Measurements from ENCODE around the gene TOP2B. TPM values are rescaled to one million over a fixed set of nuclear protein-coding genes. Genes with fewer than 3 reads are reported as not detected.

The TOP2B gene
- total and polyA plus RNA-seq, 2 donors (not counting 1 experiment from before 2014, with no cell fraction given): 56.2 to 71.2 TPM

DNA sequence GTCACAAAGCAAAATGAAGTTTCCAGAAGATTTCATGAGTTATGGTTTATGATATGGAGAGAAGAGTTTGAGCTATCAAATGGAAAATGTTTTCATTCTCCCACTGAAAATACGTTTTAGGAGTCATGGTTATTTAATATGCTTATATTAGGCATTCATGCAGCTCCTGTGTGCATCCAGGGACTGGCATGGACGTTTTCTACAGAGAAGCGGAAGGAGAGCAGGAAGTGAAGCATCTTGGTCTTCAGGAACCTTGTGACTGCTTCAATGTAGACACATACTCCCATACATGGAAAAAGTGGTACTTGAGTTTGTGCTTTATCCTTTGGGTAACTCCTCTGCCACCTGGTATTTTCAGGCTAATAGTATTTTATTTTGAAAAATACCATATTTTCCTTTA, 43.3 kb upstream of the TOP2B start:
- H2AFZ ChIP-seq (ENCODE audit: low read length): no peak overlapping the region
- H3K4me2 ChIP-seq (ENCODE audit: extremely low read depth, insufficient read depth, low read length): no peak overlapping the region
- no peaks in the 10 kb centered on the region for H4K20me1 ChIP-seq (ENCODE audit: control insufficient read depth, extremely low read depth, insufficient read depth, low read length)
- H3K4me3 ChIP-seq (replicated peaks in 1 of 4; ENCODE audit: control extremely low read depth in 1 of 4, insufficient read depth in 1 of 4, low read depth in 3 of 4, low read length in 4 of 4): no peak overlapping the region
- H3K36me3 ChIP-seq (ENCODE audit: control insufficient read depth, insufficient read depth, low read length): no peaks in the 10 kb centered on the region
- TF ChIP-seq, protein P1, sequence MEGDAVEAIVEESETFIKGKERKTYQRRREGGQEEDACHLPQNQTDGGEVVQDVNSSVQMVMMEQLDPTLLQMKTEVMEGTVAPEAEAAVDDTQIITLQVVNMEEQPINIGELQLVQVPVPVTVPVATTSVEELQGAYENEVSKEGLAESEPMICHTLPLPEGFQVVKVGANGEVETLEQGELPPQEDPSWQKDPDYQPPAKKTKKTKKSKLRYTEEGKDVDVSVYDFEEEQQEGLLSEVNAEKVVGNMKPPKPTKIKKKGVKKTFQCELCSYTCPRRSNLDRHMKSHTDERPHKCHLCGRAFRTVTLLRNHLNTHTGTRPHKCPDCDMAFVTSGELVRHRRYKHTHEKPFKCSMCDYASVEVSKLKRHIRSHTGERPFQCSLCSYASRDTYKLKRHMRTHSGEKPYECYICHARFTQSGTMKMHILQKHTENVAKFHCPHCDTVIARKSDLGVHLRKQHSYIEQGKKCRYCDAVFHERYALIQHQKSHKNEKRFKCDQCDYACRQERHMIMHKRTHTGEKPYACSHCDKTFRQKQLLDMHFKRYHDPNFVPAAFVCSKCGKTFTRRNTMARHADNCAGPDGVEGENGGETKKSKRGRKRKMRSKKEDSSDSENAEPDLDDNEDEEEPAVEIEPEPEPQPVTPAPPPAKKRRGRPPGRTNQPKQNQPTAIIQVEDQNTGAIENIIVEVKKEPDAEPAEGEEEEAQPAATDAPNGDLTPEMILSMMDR (conservative IDR thresholded peaks at IDR 0.05 in 1 of 2, IDR thresholded peaks at IDR 0.05 in 1 of 2; ENCODE audit: low read depth in 1 of 2, low read length in 2 of 2): no peak
- TF ChIP-seq EZH2 (IDR thresholded peaks at IDR 0.05; ENCODE audit: low read length, missing control alignments): no peak
- no peak for DNase-seq (ENCODE audit: low read depth in 2 of 2)
- no peak overlapping the region for H3K27ac ChIP-seq (ENCODE audit: insufficient read depth, low read length)
- H3K9me3 ChIP-seq (ENCODE audit: control insufficient read depth, insufficient read depth, low read depth, low read length): no peaks in the 10 kb centered on the region
- H3K9ac ChIP-seq (ENCODE audit: insufficient read depth, low read length): no peak overlapping the region
- H3K79me2 ChIP-seq (ENCODE audit: control insufficient read depth, insufficient read depth, low read length): no peaks in the 10 kb centered on the region
- H3K4me1 ChIP-seq (ENCODE audit: control insufficient read depth, extremely low read depth, insufficient read depth, low read length): no peaks in the 10 kb centered on the region
- H3K27me3 ChIP-seq (ENCODE audit: control insufficient read depth, insufficient read depth, low read length): peaks cover 2% of the 10 kb centered on the region

DNA sequence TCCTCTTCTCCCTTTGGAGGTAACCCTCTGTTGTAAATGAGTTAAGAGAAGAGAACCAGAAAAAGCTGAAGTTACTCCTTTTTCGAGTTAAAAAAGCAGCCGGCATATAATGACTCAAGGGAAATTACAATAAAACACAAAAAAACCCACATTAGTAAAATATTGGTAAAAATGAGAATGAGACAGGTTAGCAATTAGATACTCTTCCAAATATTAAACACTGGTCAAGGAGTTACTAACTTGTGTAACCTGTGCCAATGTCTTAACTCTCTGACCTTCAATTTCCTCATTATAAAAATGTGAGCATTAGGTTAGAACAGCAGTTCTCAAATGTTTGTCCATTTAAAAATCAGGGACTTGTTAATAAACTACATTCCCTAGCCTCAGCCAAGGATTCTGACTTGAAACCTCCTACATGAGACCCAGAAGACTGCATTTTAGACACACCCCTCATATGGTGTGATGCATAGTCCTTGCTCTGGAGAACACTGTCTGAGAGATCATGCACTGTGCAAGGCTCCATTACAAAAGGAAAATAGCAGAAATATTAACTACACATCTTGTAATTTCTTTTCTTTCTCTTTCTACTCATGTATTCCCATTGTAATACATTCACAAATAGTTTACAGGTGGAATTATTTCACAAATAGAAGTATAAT, 42.7 kb upstream of the TOP2B start:
- H3K9me3 ChIP-seq (ENCODE audit: control insufficient read depth, insufficient read depth, low read depth, low read length): no peaks in the 10 kb centered on the region
- no peak for TF ChIP-seq EZH2 (IDR thresholded peaks at IDR 0.05; ENCODE audit: low read length, missing control alignments)
- TF ChIP-seq, protein P1 (conservative IDR thresholded peaks at IDR 0.05 in 1 of 2, IDR thresholded peaks at IDR 0.05 in 1 of 2; ENCODE audit: low read depth in 1 of 2, low read length in 2 of 2): no peak
- H4K20me1 ChIP-seq (ENCODE audit: control insufficient read depth, extremely low read depth, insufficient read depth, low read length): no peaks in the 10 kb centered on the region
- no peaks in the 10 kb centered on the region for H3K4me1 ChIP-seq (ENCODE audit: control insufficient read depth, extremely low read depth, insufficient read depth, low read length)
- peaks cover 2% of the 10 kb centered on the region for H3K27me3 ChIP-seq (ENCODE audit: control insufficient read depth, insufficient read depth, low read length)
- H3K79me2 ChIP-seq (ENCODE audit: control insufficient read depth, insufficient read depth, low read length): no peaks in the 10 kb centered on the region
- no peak overlapping the region for H3K4me3 ChIP-seq (replicated peaks in 1 of 4; ENCODE audit: control extremely low read depth in 1 of 4, insufficient read depth in 1 of 4, low read depth in 3 of 4, low read length in 4 of 4)
- H3K36me3 ChIP-seq (ENCODE audit: control insufficient read depth, insufficient read depth, low read length): no peaks in the 10 kb centered on the region
- H3K9ac ChIP-seq (ENCODE audit: insufficient read depth, low read length): no peak overlapping the region
- no peak overlapping the region for H2AFZ ChIP-seq (ENCODE audit: low read length)
- no peak overlapping the region for H3K27ac ChIP-seq (ENCODE audit: insufficient read depth, low read length)
- DNase-seq (ENCODE audit: low read depth in 2 of 2): no peak
- no peak overlapping the region for H3K4me2 ChIP-seq (ENCODE audit: extremely low read depth, insufficient read depth, low read length)

DNA sequence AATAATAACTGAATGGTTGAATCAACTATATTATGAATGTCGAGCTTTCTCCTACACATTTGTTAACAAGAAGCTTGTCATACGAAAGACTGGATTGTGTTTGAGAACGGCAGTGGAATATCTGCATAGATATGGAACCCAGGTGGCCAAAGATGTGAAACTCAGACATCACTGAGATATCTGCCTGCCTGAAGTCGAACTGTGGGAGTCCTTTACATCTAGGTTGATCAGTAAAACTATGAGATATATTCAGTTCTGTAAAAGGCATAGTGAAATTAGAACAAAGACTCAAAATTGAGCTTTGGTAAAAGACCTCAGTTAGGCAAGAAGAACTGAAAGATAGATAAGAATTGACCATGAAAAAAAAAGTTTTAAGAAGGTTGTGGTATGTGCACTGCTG, 41.5 kb upstream of the TOP2B start:
- Histone ChIP-seq H3K27me3 (ENCODE audit: control insufficient read depth, insufficient read depth, low read length) (peaks cover 2% of the 10 kb centered on the region), H3K27ac (ENCODE audit: insufficient read depth, low read length) (no peak overlapping the region), H3K9me3 (ENCODE audit: control insufficient read depth, insufficient read depth, low read depth, low read length) (no peaks in the 10 kb centered on the region), H4K20me1 (ENCODE audit: control insufficient read depth, extremely low read depth, insufficient read depth, low read length) (no peaks in the 10 kb centered on the region), H3K9ac (ENCODE audit: insufficient read depth, low read length) (no peak overlapping the region), H3K36me3 (ENCODE audit: control insufficient read depth, insufficient read depth, low read length) (no peaks in the 10 kb centered on the region), H3K4me3 (replicated peaks in 1 of 4; ENCODE audit: control extremely low read depth in 1 of 4, insufficient read depth in 1 of 4, low read depth in 3 of 4, low read length in 4 of 4) (no peak overlapping the region), H3K79me2 (ENCODE audit: control insufficient read depth, insufficient read depth, low read length) (no peaks in the 10 kb centered on the region), H3K4me2 (ENCODE audit: extremely low read depth, insufficient read depth, low read length) (no peak overlapping the region), H3K4me1 (ENCODE audit: control insufficient read depth, extremely low read depth, insufficient read depth, low read length) (no peaks in the 10 kb centered on the region), H2AFZ (ENCODE audit: low read length) (no peak overlapping the region)
- DNase-seq (ENCODE audit: low read depth in 2 of 2): no peak
- TF ChIP-seq EZH2 (IDR thresholded peaks at IDR 0.05; ENCODE audit: low read length, missing control alignments): no peak
- TF ChIP-seq, protein P1 (conservative IDR thresholded peaks at IDR 0.05 in 1 of 2, IDR thresholded peaks at IDR 0.05 in 1 of 2; ENCODE audit: low read depth in 1 of 2, low read length in 2 of 2): no peak
